H1 (cell line): ENCODE data around the gene ADGRD2. TPM values are rescaled to one million over a fixed set of nuclear protein-coding genes. Genes with fewer than 3 reads are reported as not detected.

Experiments used
- CHD2 ChIP-seq: IDR thresholded peaks from 2 replicates; pipeline ENCODE4 v1.6.1; 2012; ENCODE audit warnings: low read length, improper control_type of control experiment
- CREB1 ChIP-seq: IDR thresholded peaks from 2 replicates; pipeline ENCODE4 v1.6.1; 2012; ENCODE audit warnings: inconsistent platforms
- EGR1 ChIP-seq: IDR thresholded peaks from 2 replicates; pipeline ENCODE4 v1.6.1; 2011; ENCODE audit warnings: low read depth, low read length, borderline replicate concordance
- EP300 ChIP-seq, 2 experiments: IDR thresholded peaks; 1 replicate in 1 of 2; 2 replicates in 1 of 2; pipeline ENCODE4 v1.6.1; 2011 to 2012; ENCODE audit warnings: low read depth in 2 of 2, low read length in 2 of 2, mild to moderate bottlenecking in 2 of 2, borderline replicate concordance in 1 of 2, inconsistent platforms in 1 of 2, moderate library complexity in 1 of 2
- FOSL1 ChIP-seq: IDR thresholded peaks from 2 replicates; pipeline ENCODE4 v1.6.1; 2011; ENCODE audit warnings: mild to moderate bottlenecking, low read depth, low read length, moderate library complexity; ENCODE audit not compliant: insufficient read depth
- HDAC2 ChIP-seq, 2 experiments: fragments of 300-600 bp in 1 of 2; sonication (generic) in 1 of 2; IDR thresholded peaks; 2 replicates each; pipeline ENCODE4 v1.6.1; 2011 to 2012; ENCODE audit warnings: low read depth in 2 of 2, low read length in 2 of 2, mild to moderate bottlenecking in 2 of 2, moderate library complexity in 2 of 2, borderline replicate concordance in 1 of 2, inconsistent platforms in 1 of 2
- HDAC6 ChIP-seq: IDR thresholded peaks from one replicate; pipeline ENCODE4 v1.7.1; 2012; ENCODE audit warnings: low read depth, mild to moderate bottlenecking, inconsistent platforms, low read length, moderate library complexity
- JUN ChIP-seq: IDR thresholded peaks from 2 replicates; pipeline ENCODE4 v1.6.1; 2011; ENCODE audit warnings: low read depth, mild to moderate bottlenecking, improper control_type of control experiment, low read length
- KDM5A ChIP-seq: fragments of 200-600 bp; IDR thresholded peaks from 2 replicates; pipeline ENCODE4 v1.7.1; 2012; ENCODE audit warnings: mild to moderate bottlenecking, low read length, inconsistent platforms, mixed read lengths
- PHF8 ChIP-seq: fragments of 200-600 bp; sonication (generic); conservative IDR thresholded peaks from 2 replicates; pipeline ENCODE4 v1.7.1; 2012; ENCODE audit warnings: low read depth, mild to moderate bottlenecking, inconsistent platforms, low read length, moderate library complexity
- POLR2A ChIP-seq, 2 experiments: IDR thresholded peaks; 1 replicate in 1 of 2; 2 replicates in 1 of 2; pipeline ENCODE4 v1.6.1; 2011; ENCODE audit warnings: low read depth in 2 of 2, low read length in 2 of 2, mild to moderate bottlenecking in 2 of 2; ENCODE audit errors: control extremely low read depth in 1 of 2
- POLR2AphosphoS5 ChIP-seq: IDR thresholded peaks from 2 replicates; pipeline ENCODE4 v1.6.1; 2011; ENCODE audit warnings: low read depth, low read length
- RAD21 ChIP-seq, 2 experiments: IDR thresholded peaks in 1 of 2; conservative IDR thresholded peaks in 1 of 2; 2 replicates each; pipeline ENCODE4 v1.6.1; 2011; ENCODE audit warnings: low read depth in 2 of 2, low read length in 2 of 2, improper control_type of control experiment in 1 of 2, inconsistent platforms in 1 of 2, mild to moderate bottlenecking in 1 of 2, moderate library complexity in 1 of 2
- RBBP5 ChIP-seq: IDR thresholded peaks from 2 replicates; pipeline ENCODE4 v1.7.1; 2012; ENCODE audit warnings: low read depth, mild to moderate bottlenecking, inconsistent platforms, low read length, moderate library complexity, borderline replicate concordance
- RFX5 ChIP-seq: IDR thresholded peaks from 2 replicates; pipeline ENCODE4 v1.6.1; 2011; ENCODE audit warnings: low read depth, low read length, improper control_type of control experiment, borderline replicate concordance
- SAP30 ChIP-seq: fragments of 300-600 bp; sonication (generic); IDR thresholded peaks from 2 replicates; pipeline ENCODE4 v1.7.1; 2012; ENCODE audit warnings: low read length, moderate library complexity, mild to moderate bottlenecking, inconsistent platforms; ENCODE audit not compliant: insufficient read depth, insufficient replicate concordance
- SIN3A ChIP-seq, 2 experiments: IDR thresholded peaks in 1 of 2; conservative IDR thresholded peaks in 1 of 2; 2 replicates each; pipeline ENCODE4 v1.6.1; 2011 to 2012; ENCODE audit warnings: low read length in 2 of 2, improper control_type of control experiment in 1 of 2, low read depth in 1 of 2, mild to moderate bottlenecking in 1 of 2
- SIX5 ChIP-seq: IDR thresholded peaks from 2 replicates; pipeline ENCODE4 v1.6.1; 2011; ENCODE audit warnings: mild to moderate bottlenecking, low read depth, low read length
- SP2 ChIP-seq: IDR thresholded peaks from 2 replicates; pipeline ENCODE4 v1.6.1; 2012; ENCODE audit warnings: mild to moderate bottlenecking, low read length, inconsistent platforms
- SP4 ChIP-seq: IDR thresholded peaks from 2 replicates; pipeline ENCODE4 v1.6.1; 2012; ENCODE audit warnings: low read length, inconsistent platforms
- SRF ChIP-seq: IDR thresholded peaks from 2 replicates; pipeline ENCODE4 v1.6.1; 2011; ENCODE audit warnings: mild to moderate bottlenecking, low read depth, low read length, moderate library complexity
- TEAD4 ChIP-seq: IDR thresholded peaks from 2 replicates; pipeline ENCODE4 v1.6.1; 2012; ENCODE audit warnings: low read depth, low read length, inconsistent platforms, mixed read lengths
- YY1 ChIP-seq: IDR thresholded peaks from 2 replicates; pipeline ENCODE4 v1.6.1; 2011; ENCODE audit warnings: low read depth, mild to moderate bottlenecking, low read length
- ZNF274 ChIP-seq: IDR thresholded peaks from 2 replicates; pipeline ENCODE4 v1.7.0; 2012; ENCODE audit warnings: low read length, borderline replicate concordance; ENCODE audit errors: extremely low read depth
- polyA plus RNA-seq, 7 experiments: library from polyadenylated mRNA; depleted of rRNA in 3 of 7; stranded (reverse) in 5 of 7; unstranded in 2 of 7; fragments of >200 nt in 5 of 7; fragments of 200-250 nt in 2 of 7; gene quantifications; 1 replicate in 5 of 7; 2 replicates in 1 of 7; 4 replicates in 1 of 7; pipeline versions ENCODE4 v1.2.1 to v1.2.3, GENCODE V29; 2011 to 2013; ENCODE audit warnings: missing spikeins in 2 of 7, mixed read lengths in 2 of 7
- total RNA-seq: library from RNA; stranded (reverse); fragmentation: NEBNext Ultra II Directional; extraction: Animal tissue kit (Norgen Biotek cat#: 25700); gene quantifications from 2 replicates; pipeline ENCODE4 v1.2.1, GENCODE V29; 2021

Gene ADGRD2
- total and polyA plus RNA-seq, 2 of the 8 experiments (the other 6 are each of a cell fraction or from before 2014, with no cell fraction given), result 0.41 to 1.4 TPM

DNA sequence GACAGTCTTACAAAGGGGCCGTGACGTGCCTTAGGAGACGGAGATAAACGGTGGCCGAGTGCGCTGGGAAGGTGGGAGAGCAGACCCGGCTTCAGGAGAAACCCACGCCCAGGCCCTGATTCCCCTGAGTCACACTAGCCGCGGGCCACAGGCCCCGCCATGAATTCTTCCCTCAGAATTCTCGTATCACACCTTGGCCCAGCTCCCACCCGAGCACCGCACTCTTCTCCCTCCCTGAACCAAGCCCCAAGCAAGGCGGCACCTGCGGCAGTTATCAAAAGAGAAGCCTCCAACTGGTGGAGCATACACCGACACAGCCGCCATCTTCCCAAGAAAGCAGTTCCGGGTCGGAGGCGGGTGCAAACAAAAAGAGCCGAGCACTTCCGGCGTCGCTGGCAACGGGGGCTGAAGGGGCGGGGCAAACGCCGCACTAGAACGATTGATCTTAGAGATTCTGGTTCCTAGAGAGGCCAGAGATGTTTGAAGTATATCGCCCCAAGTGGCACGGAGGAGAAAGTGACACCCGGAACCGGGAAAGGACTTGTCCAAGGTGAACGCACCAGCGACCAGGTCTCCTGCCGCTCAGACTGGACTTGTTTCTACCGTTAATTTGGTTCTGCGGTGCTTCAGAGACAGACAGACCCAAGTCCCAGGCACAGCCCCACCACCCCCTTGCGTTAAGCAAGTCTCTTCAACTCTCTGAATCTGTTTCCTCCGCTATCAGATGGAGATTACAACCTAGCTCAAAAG lies 35.0 kb upstream of the ADGRD2 start, which contains the start of gene PSMB7 (continued):
- TF ChIP-seq SP2 (peak; percentile 98), PHF8 (peak; percentile 94), RFX5 (no peak), SP4 (0 out of 2 replicates have a peak, but pooled peaks have one; percentile 63), CHD2 (peak; percentile 85), CREB1 (peak; percentile 63), JUN (no peak), POLR2A (IDR thresholded peaks at IDR 0.05; ENCODE audit: control extremely low read depth in 1 of 2, low read depth in 2 of 2, low read length in 2 of 2) (peak in 1 of 2 experiments; percentile 93; a peak in 2 of 3 replicates), HDAC2 (IDR thresholded peaks at IDR 0.05; ENCODE audit: borderline replicate concordance in 1 of 2, low read depth in 2 of 2, low read length in 2 of 2) (peak; percentile 40 to 98; a peak in 2 of 4 replicates), RBBP5 (peak; percentile 86), SRF (peak; percentile 23; the same call in 1 of the 2 replicates), TEAD4 (peak; percentile 31; the same call in 1 of the 2 replicates), RAD21 (IDR thresholded peaks at IDR 0.05 in 1 of 2, conservative IDR thresholded peaks at IDR 0.05 in 1 of 2; ENCODE audit: low read depth in 2 of 2, low read length in 2 of 2) (no peak), YY1 (peak; percentile 97), EGR1 (peak; percentile 96), SAP30 (peak; percentile 60), SIN3A (conservative IDR thresholded peaks at IDR 0.05 in 1 of 2, IDR thresholded peaks at IDR 0.05 in 1 of 2; ENCODE audit: low read depth in 1 of 2, low read length in 2 of 2) (peak in 1 of 2 experiments; percentile 91; a peak in 3 of 4 replicates), EP300 (IDR thresholded peaks at IDR 0.05; ENCODE audit: borderline replicate concordance in 1 of 2, low read depth in 2 of 2, low read length in 2 of 2) (peak in 1 of 2 experiments; percentile 88; a peak in 1 of 3 replicates), KDM5A (peak; percentile 99), HDAC6 (no peak), ZNF274 (no peak), SIX5 (peak; percentile 20; the same call in 1 of the 2 replicates), POLR2AphosphoS5 (peak; percentile 67; the same call in 1 of the 2 replicates), FOSL1 (no peak)
